HepG2 (cell line): ENCODE data around the gene HMBS. TPM values are rescaled to one million over a fixed set of nuclear protein-coding genes. Genes with fewer than 3 reads are reported as not detected.

Experiments
- ATAC-seq: fragments of 200-7000 bp; cut with Tn5 transposase; 3 replicates; pipeline ENCODE4 v1.9.1; 2020; ENCODE audit warnings: mild to moderate bottlenecking, moderate library complexity
- BruUV-seq: library from RNA; stranded (reverse); fragments of 400-500 nt; replicated peaks from 2 replicates; lab custom pipeline; 2021; lab: Mats Ljungman, UMichigan
- CTCF ChIA-PET: fragments of 300-600 bp; formaldehyde crosslinking; extraction: SDS; loops from one replicate; lab custom pipeline; 2021; ENCODE audit warnings: low total read pairs, inconsistent platforms, low intra/inter-chr PET ratio; lab: Yijun Ruan, JAX
- POLR2A ChIA-PET: fragments of 350-600 bp; sonication (Branson Sonifier 250); formaldehyde crosslinking; loops from one replicate; lab custom pipeline; 2020; ENCODE audit warnings: antibody characterized with exemption, inconsistent platforms; lab: Yijun Ruan, JAX
- DNase-seq: peaks from one replicate; pipeline ENCODE4 v3.0.0-alpha.2; 2015; ENCODE audit warnings: low spot score
- FAIRE-seq: peaks from 3 replicates; lab custom pipeline; 2011; peaks lifted over from hg19 to GRCh38; lab: Jason Lieb, UNC
- H2AFZ ChIP-seq: one replicate; pipeline ENCODE4 v1.6.1; 2011; ENCODE audit warnings: low read length, inconsistent platforms
- H3K27ac ChIP-seq: fragments of 300-600 bp; 3 replicates; pipeline ENCODE4 v1.8.0; 2011; ENCODE audit warnings: mixed run types, mild to moderate bottlenecking, mixed read lengths, low read length, inconsistent platforms; ENCODE audit not compliant: insufficient read depth; ENCODE audit errors: extremely low read length
- H3K27me3 ChIP-seq, 2 experiments: fragments of 200-600 bp in 1 of 2; 2 replicates in 1 of 2; 3 replicates in 1 of 2; pipeline versions ENCODE4 v1.6.0 to v1.8.0; 2011; ENCODE audit warnings: low read length in 2 of 2, mild to moderate bottlenecking in 2 of 2, moderate library complexity in 2 of 2, inconsistent platforms in 1 of 2; ENCODE audit not compliant: insufficient read depth in 2 of 2, control insufficient read depth in 1 of 2
- H3K36me3 ChIP-seq, 2 experiments: fragments of 200-600 bp in 1 of 2; replicated peaks in 1 of 2; 2 replicates in 1 of 2; 3 replicates in 1 of 2; pipeline versions ENCODE4 v1.5.1 to v1.8.0; 2011; ENCODE audit warnings: low read length in 2 of 2, inconsistent platforms in 1 of 2; ENCODE audit not compliant: insufficient read depth in 2 of 2, control insufficient read depth in 1 of 2
- H3K4me1 ChIP-seq: 2 replicates; pipeline ENCODE4 v1.5.1; 2012; ENCODE audit warnings: low read length, inconsistent platforms; ENCODE audit not compliant: insufficient read depth
- H3K4me2 ChIP-seq: 2 replicates; pipeline ENCODE4 v1.6.0; 2011; ENCODE audit warnings: low read depth, low read length, inconsistent platforms
- H3K4me3 ChIP-seq, 3 experiments: fragments of 200-600 bp in 1 of 3; sonication (generic), shearing (Covaris generic) in 1 of 3; replicated peaks in 1 of 3; 2 replicates each; pipeline ENCODE4 v1.5.1; 2011 to 2016; ENCODE audit warnings: low read length in 3 of 3, inconsistent platforms in 2 of 3, low read depth in 2 of 3, mild to moderate bottlenecking in 2 of 3, control low read depth in 1 of 3, mixed read lengths in 1 of 3; ENCODE audit not compliant: insufficient read depth in 1 of 3
- H3K79me2 ChIP-seq: one replicate; pipeline ENCODE4 v1.6.1; 2011; ENCODE audit warnings: low read length, inconsistent platforms; ENCODE audit not compliant: insufficient read depth
- H3K9ac ChIP-seq: 2 replicates; pipeline ENCODE4 v1.6.0; 2011; ENCODE audit warnings: mild to moderate bottlenecking, low read depth, low read length, inconsistent platforms; ENCODE audit not compliant: insufficient read depth
- H3K9me3 ChIP-seq: 2 replicates; pipeline ENCODE4 v1.5.1; 2012; ENCODE audit warnings: mild to moderate bottlenecking, low read length
- H4K20me1 ChIP-seq: 2 replicates; pipeline ENCODE4 v1.6.0; 2011; ENCODE audit warnings: inconsistent platforms, mild to moderate bottlenecking, low read length, moderate library complexity; ENCODE audit not compliant: insufficient read depth
- ERF ChIP-seq: IDR thresholded peaks from 2 replicates; pipeline ENCODE4 v1.6.1; 2018; ENCODE audit warnings: missing biosample characterization, missing genetic modification reagents
- FOXK2 ChIP-seq: fragments of 450-650 bp; IDR thresholded peaks from 2 replicates; pipeline ENCODE4 v1.6.1; 2016
- FOXM1 ChIP-seq: sonication (generic); formaldehyde crosslinking; IDR thresholded peaks from 2 replicates; pipeline ENCODE4 v1.5.0; 2020; ENCODE audit warnings: missing genetic modification reagents
- HOXA9 ChIP-seq: sonication (generic); formaldehyde crosslinking; IDR thresholded peaks from 2 replicates; pipeline ENCODE4 v1.8.1; 2022; ENCODE audit warnings: missing genetic modification reagents, mild to moderate bottlenecking, moderate library complexity, borderline replicate concordance
- NFE2L2 ChIP-seq: fragments of 150-350 bp; IDR thresholded peaks from 2 replicates; pipeline ENCODE4 v1.6.1; 2014; ENCODE audit warnings: low read length
- RAD51 ChIP-seq: fragments of 450-650 bp; IDR thresholded peaks from 2 replicates; pipeline ENCODE4 v1.6.1; 2016; ENCODE audit warnings: borderline replicate concordance
- RORA ChIP-seq: sonication (generic); formaldehyde crosslinking; IDR thresholded peaks from 2 replicates; pipeline ENCODE4 v1.5.0; 2020; ENCODE audit warnings: mild to moderate bottlenecking, missing genetic modification reagents, moderate library complexity
- SYNCRIP ChIP-seq: fragments of 200-400 bp; formaldehyde crosslinking; IDR thresholded peaks from 2 replicates; pipeline ENCODE4 v1.6.1; 2018; ENCODE audit warnings: mild to moderate bottlenecking, low read depth, low read length; ENCODE audit not compliant: insufficient read depth
- TARDBP ChIP-seq: sonication (generic); formaldehyde crosslinking; IDR thresholded peaks from 2 replicates; pipeline ENCODE4 v1.8.0; 2022; ENCODE audit warnings: mild to moderate bottlenecking, missing genetic modification reagents
- USF2 ChIP-seq, 2 experiments: sonication (generic) in 1 of 2; formaldehyde crosslinking in 1 of 2; IDR thresholded peaks; 2 replicates each; pipeline versions ENCODE4 v1.5.1 to v1.6.1; 2011 to 2020; ENCODE audit warnings: borderline replicate concordance in 1 of 2, low read depth in 1 of 2, low read length in 1 of 2, mild to moderate bottlenecking in 1 of 2, missing genetic modification reagents in 1 of 2, moderate library complexity in 1 of 2
- ZFP36L2 ChIP-seq: sonication (generic); formaldehyde crosslinking; IDR thresholded peaks from 2 replicates; pipeline ENCODE4 v1.4.0; 2020; ENCODE audit warnings: missing genetic modification reagents
- ZNF274 ChIP-seq: sonication (generic); formaldehyde crosslinking; IDR thresholded peaks from 2 replicates; pipeline ENCODE4 v1.5.1; 2020; ENCODE audit warnings: mild to moderate bottlenecking, missing genetic modification reagents
- ZNF333 ChIP-seq: sonication (generic); formaldehyde crosslinking; IDR thresholded peaks from 2 replicates; pipeline ENCODE4 v1.4.0; 2020; ENCODE audit warnings: mild to moderate bottlenecking, missing genetic modification reagents, borderline replicate concordance
- ZNF33A ChIP-seq: sonication (generic); formaldehyde crosslinking; IDR thresholded peaks from 2 replicates; pipeline ENCODE4 v1.5.1; 2020; ENCODE audit warnings: missing genetic modification reagents, mild to moderate bottlenecking, moderate library complexity, borderline replicate concordance
- WGBS: methylation state at CpG from one replicate; pipeline ENCODE4 v1.1.6; 2017; ENCODE audit warnings: low lambda C conversion rate; 5-methylcytosine and 5-hydroxymethylcytosine counted together
- in situ Hi-C: cut with HindIII; loops from 2 replicates; pipeline ENCODE4 v1.10.0; 2017; ENCODE audit warnings: low pct_unique_long_range_greater_than_20kb; ENCODE audit not compliant: extremely low pct_ligation_motif_present
- intact Hi-C: fragments of 100-400 bp; cut with micrococcal nuclease; formaldehyde crosslinking; loops from one replicate; pipeline ENCODE4 v1.10.0; 2022; ENCODE audit not compliant: unreplicated experiment
- polyA plus RNA-seq, 8 experiments: library from polyadenylated mRNA; depleted of rRNA in 3 of 8; stranded (reverse) in 7 of 8; unstranded in 1 of 8; fragments of >200 nt; fragmentation: Illumina TruSeq in 4 of 8; extraction: Trizol in 4 of 8; gene quantifications; 2 replicates each; pipeline versions ENCODE4 v1.2.1 to v1.2.3, GENCODE V29; 2011 to 2016; ENCODE audit warnings: low read depth in 4 of 8, missing spikeins in 1 of 8, mixed read lengths in 1 of 8; ENCODE audit not compliant: insufficient read depth in 1 of 8
- total RNA-seq, 5 experiments: library from RNA; depleted of rRNA; stranded (reverse); fragments of >200 nt; fragmentation: Illumina TruSeq; extraction: Trizol; gene quantifications; 2 replicates each; pipeline ENCODE4 v1.2.3, GENCODE V29; 2016; ENCODE audit warnings: low read depth in 1 of 5
- TF ChIP-seq, protein P1 (sequence below): IDR thresholded peaks from 2 replicates; pipeline ENCODE4 v1.6.1; 2012; ENCODE audit warnings: inconsistent platforms
- TF ChIP-seq, protein P2 (sequence below): sonication (generic); formaldehyde crosslinking; IDR thresholded peaks from 2 replicates; pipeline ENCODE4 v1.8.0; 2022; ENCODE audit warnings: low read depth, missing genetic modification reagents
- TF ChIP-seq, protein P3 (sequence below): sonication (generic); formaldehyde crosslinking; IDR thresholded peaks from 2 replicates; pipeline ENCODE4 v1.4.0; 2020; ENCODE audit warnings: missing genetic modification reagents, borderline replicate concordance

HMBS gene
- total and polyA plus RNA-seq, 2 of the 13 experiments (the other 11 are each of a cell fraction or from before 2014, with no cell fraction given): 9.4 to 46.9 TPM

DNA sequence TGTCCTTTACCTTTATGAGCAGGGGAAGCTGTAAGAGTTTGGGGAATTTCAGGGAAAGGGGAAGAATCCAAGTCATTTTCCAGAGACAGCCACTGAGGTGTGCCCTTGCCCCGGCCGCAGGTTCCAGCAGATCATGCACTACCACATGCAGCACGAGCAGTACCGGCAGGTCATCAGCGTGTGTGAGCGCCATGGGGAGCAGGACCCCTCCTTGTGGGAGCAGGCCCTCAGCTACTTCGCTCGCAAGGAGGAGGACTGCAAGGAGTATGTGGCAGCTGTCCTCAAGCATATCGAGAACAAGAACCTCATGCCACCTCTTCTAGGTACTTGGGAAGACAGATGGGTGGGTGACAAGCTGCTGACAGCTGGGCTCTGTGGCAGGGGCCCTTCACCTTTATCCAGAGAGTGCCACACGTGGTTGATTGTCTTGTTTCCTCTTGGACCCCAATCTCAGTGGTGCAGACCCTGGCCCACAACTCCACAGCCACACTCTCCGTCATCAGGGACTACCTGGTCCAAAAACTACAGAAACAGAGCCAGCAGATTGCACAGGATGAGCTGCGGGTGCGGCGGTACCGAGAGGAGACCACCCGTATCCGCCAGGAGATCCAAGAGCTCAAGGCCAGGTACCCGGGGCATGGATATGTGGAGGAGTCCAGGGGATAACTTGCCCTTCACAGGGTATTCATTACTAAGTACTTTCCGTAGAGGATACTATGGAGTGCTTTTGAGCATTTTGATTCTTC is 5.8 kb upstream of the HMBS start:
- DNase-seq (no peak), ATAC-seq (no peak)
- H2AFZ ChIP-seq: no peak overlapping the region
- 98% methylated on average over 17 of the region's 19 CpGs for WGBS
- no TSS peak for BruUV-seq
- peaks cover 22 to 57% of the 10 kb centered on the region in 2 experiments for H3K36me3 ChIP-seq
- H3K4me3 ChIP-seq: no peak overlapping the region
- no peak overlapping the region for H3K27ac ChIP-seq
- CTCF ChIA-PET: no interaction called here
- H3K9me3 ChIP-seq: no peaks in the 10 kb centered on the region
- in situ Hi-C loops: no loop called here
- H4K20me1 ChIP-seq: no peaks in the 10 kb centered on the region
- TF ChIP-seq RORA: no peak
- TF ChIP-seq HOXA9 (CRISPR knock-in tag): no peak
- TF ChIP-seq, protein P1, sequence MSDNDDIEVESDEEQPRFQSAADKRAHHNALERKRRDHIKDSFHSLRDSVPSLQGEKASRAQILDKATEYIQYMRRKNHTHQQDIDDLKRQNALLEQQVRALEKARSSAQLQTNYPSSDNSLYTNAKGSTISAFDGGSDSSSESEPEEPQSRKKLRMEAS: no peak
- no peak for TF ChIP-seq ZNF274 (CRISPR knock-in tag)
- TF ChIP-seq FOXK2: no peak
- no peak for TF ChIP-seq RAD51
- no peak for TF ChIP-seq ZFP36L2 (CRISPR knock-in tag)
- TF ChIP-seq USF2 (IDR thresholded peaks at IDR 0.05; ENCODE audit: low read depth, low read length): no peak
- no peak for TF ChIP-seq USF2 (CRISPR knock-in tag; IDR thresholded peaks at IDR 0.05; ENCODE audit: borderline replicate concordance)
- TF ChIP-seq SYNCRIP: no peak
- no peak for TF ChIP-seq FOXM1 (CRISPR knock-in tag)
- no peak for TF ChIP-seq NFE2L2
- no peak for TF ChIP-seq ERF (CRISPR knock-in tag)
- TF ChIP-seq TARDBP (CRISPR knock-in tag): no peak
- TF ChIP-seq, protein P2, sequence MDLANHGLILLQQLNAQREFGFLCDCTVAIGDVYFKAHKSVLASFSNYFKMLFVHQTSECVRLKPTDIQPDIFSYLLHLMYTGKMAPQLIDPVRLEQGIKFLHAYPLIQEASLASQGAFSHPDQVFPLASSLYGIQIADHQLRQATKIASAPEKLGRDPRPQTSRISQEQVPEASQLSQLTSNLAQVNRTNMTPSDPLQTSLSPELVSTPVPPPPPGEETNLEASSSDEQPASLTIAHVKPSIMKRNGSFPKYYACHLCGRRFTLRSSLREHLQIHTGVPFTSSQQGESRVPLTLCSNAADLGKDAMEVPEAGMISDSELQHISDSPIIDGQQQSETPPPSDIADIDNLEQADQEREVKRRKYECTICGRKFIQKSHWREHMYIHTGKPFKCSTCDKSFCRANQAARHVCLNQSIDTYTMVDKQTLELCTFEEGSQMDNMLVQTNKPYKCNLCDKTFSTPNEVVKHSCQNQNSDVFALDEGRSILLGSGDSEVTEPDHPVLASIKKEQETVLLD (CRISPR knock-in tag): no peak
- no peak for TF ChIP-seq ZNF33A (CRISPR knock-in tag)
- no peak for TF ChIP-seq ZNF333 (CRISPR knock-in tag)
- TF ChIP-seq, protein P3, sequence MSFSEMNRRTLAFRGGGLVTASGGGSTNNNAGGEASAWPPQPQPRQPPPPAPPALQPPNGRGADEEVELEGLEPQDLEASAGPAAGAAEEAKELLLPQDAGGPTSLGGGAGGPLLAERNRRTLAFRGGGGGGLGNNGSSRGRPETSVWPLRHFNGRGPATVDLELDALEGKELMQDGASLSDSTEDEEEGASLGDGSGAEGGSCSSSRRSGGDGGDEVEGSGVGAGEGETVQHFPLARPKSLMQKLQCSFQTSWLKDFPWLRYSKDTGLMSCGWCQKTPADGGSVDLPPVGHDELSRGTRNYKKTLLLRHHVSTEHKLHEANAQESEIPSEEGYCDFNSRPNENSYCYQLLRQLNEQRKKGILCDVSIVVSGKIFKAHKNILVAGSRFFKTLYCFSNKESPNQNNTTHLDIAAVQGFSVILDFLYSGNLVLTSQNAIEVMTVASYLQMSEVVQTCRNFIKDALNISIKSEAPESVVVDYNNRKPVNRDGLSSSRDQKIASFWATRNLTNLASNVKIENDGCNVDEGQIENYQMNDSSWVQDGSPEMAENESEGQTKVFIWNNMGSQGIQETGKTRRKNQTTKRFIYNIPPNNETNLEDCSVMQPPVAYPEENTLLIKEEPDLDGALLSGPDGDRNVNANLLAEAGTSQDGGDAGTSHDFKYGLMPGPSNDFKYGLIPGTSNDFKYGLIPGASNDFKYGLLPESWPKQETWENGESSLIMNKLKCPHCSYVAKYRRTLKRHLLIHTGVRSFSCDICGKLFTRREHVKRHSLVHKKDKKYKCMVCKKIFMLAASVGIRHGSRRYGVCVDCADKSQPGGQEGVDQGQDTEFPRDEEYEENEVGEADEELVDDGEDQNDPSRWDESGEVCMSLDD (CRISPR knock-in tag): no peak
- TF ChIP-seq, all 625 proteins: peak for 0
- no peak for FAIRE-seq
- Histone ChIP-seq H3K9ac (no peak overlapping the region), H3K79me2 (no peaks in the 10 kb centered on the region), H3K4me1 (no peaks in the 10 kb centered on the region), H3K27me3 (no peaks in the 10 kb centered on the region), H3K4me2 (no peak overlapping the region)
- POLR2A ChIA-PET: interaction anchor here (2.4 kb wide), 1 partner anchor 12 kb away, joined by 9 read pairs; the partner anchor contains the start of gene VPS11
- intact Hi-C loops: no loop called here
